Karpas-422 (cell line): ENCODE measurements around the gene RPL38. TPM values are rescaled to one million over a fixed set of nuclear protein-coding genes. Genes with fewer than 3 reads are reported as not detected.

Experiments used
- DNase-seq: peaks from one replicate; pipeline ENCODE4 v3.0.0-alpha.2; 2015
- H2AFZ ChIP-seq: fragments of 200-600 bp; sonication (generic); 2 replicates; pipeline ENCODE4 v1.6.1; 2014; ENCODE audit warnings: antibody characterized with exemption, low read length, mixed read lengths
- H3K27ac ChIP-seq: fragments of 200-600 bp; sonication (generic); 2 replicates; pipeline ENCODE4 v1.5.1; 2014; ENCODE audit warnings: mild to moderate bottlenecking, low read length, moderate library complexity
- H3K27me3 ChIP-seq: fragments of 200-600 bp; sonication (generic); 2 replicates; pipeline ENCODE4 v1.6.1; 2014; ENCODE audit warnings: low read length, mixed read lengths
- H3K36me3 ChIP-seq: fragments of 200-600 bp; sonication (generic); 2 replicates; pipeline ENCODE4 v1.6.1; 2014; ENCODE audit warnings: low read length, mixed read lengths; ENCODE audit not compliant: insufficient read depth
- H3K4me1 ChIP-seq: fragments of 200-600 bp; sonication (generic); 2 replicates; pipeline ENCODE4 v1.6.1; 2014; ENCODE audit warnings: mild to moderate bottlenecking, low read length, mixed read lengths
- H3K4me2 ChIP-seq: fragments of 200-600 bp; sonication (generic); 2 replicates; pipeline ENCODE4 v1.6.1; 2014; ENCODE audit warnings: low read length, low read depth, mild to moderate bottlenecking; ENCODE audit not compliant: poor library complexity, severe bottlenecking
- H3K4me3 ChIP-seq: fragments of 200-600 bp; sonication (generic); 2 replicates; pipeline ENCODE4 v1.5.1; 2014; ENCODE audit warnings: mild to moderate bottlenecking, antibody characterized with exemption, low read length, mixed read lengths
- H3K79me2 ChIP-seq: fragments of 200-600 bp; sonication (generic); 2 replicates; pipeline ENCODE4 v1.6.1; 2014; ENCODE audit warnings: mild to moderate bottlenecking, low read length, mixed read lengths
- H3K9ac ChIP-seq: fragments of 200-600 bp; sonication (generic); 2 replicates; pipeline ENCODE4 v1.6.0; 2014; ENCODE audit warnings: low read length
- H3K9me2 ChIP-seq: fragments of 200-600 bp; sonication (generic), shearing (Covaris generic); replicated peaks from 2 replicates; pipeline ENCODE4 v1.6.0; 2014; ENCODE audit warnings: mild to moderate bottlenecking, low read length, moderate library complexity; ENCODE audit not compliant: insufficient read depth
- H3K9me3 ChIP-seq: fragments of 300-700, 200-600 bp; sonication (generic); 2 replicates; pipeline ENCODE4 v1.6.1; 2014; ENCODE audit warnings: low read length, mixed read lengths
- H4K20me1 ChIP-seq: fragments of 200-600 bp; sonication (generic); 2 replicates; pipeline ENCODE4 v1.6.1; 2014; ENCODE audit warnings: mild to moderate bottlenecking, antibody characterized with exemption, low read length, low read depth; ENCODE audit not compliant: insufficient read depth
- total RNA-seq: library from RNA; depleted of rRNA; stranded (reverse); fragments of >200 nt; shearing (Covaris generic); gene quantifications from 2 replicates; pipeline ENCODE4 v1.2.3, GENCODE V29; 2014; ENCODE audit warnings: low replicate concordance

RPL38 gene
- total RNA-seq, 1 experiment from 2014 or later = 3,682 TPM

DNA sequence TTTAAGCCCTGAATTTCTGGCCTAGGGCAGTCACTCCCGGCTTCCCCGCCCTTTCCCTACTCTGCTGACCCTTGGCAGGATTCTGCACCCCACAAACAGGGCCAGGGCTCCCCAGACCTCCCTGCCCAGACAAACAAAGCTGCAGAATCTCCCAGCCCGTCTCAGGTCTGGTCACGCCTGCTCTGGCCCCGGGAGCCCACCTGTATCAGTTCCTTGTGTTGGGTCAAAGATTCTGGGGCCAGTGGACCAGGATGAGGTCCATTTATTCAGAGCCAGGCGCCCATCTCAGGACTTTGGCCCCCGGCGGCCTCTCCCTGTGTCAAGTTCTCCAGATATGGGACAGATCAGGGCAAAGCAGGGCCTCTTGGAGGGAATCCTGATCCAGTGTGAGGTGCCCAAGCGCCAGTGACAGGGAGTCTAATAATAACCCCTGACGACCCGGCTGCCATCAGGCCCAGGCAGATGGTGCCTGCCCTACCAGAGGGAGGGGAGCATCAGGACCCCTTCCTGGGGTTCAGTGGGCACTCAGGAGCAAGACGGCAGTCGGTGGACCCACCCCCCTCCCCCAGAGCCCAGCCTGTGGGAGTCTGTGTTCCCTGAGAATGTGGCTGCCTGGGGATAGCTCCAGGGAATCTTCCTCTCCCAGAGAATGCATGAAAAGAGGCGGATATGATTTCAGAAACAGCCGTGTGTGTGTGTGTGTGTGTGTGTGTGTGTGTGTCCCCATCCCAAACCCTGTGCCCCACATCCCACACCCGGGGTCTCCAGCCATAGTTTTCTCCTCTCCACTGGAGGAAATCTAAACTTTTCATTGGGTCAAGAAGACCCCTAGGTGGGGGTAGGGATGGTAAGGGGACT is 11.2 kb downstream of the RPL38 start:
- H3K4me1 ChIP-seq = peaks cover 21% of the 10 kb centered on the region
- no peaks in the 10 kb centered on the region for H3K79me2 ChIP-seq
- no peak overlapping the region for H3K4me3 ChIP-seq
- no peak overlapping the region for H3K9ac ChIP-seq
- peaks cover 16% of the 10 kb centered on the region; the same call in 1 of the 2 replicates for H4K20me1 ChIP-seq
- no peak overlapping the region for H2AFZ ChIP-seq
- no peak for DNase-seq
- H3K9me2 ChIP-seq = no peaks in the 10 kb centered on the region
- H3K27me3 ChIP-seq = no peaks in the 10 kb centered on the region
- H3K9me3 ChIP-seq = no peaks in the 10 kb centered on the region
- no peak overlapping the region for H3K27ac ChIP-seq
- peaks cover 4% of the 10 kb centered on the region; the same call in 1 of the 2 replicates for H3K36me3 ChIP-seq
- H3K4me2 ChIP-seq = no peak overlapping the region

DNA sequence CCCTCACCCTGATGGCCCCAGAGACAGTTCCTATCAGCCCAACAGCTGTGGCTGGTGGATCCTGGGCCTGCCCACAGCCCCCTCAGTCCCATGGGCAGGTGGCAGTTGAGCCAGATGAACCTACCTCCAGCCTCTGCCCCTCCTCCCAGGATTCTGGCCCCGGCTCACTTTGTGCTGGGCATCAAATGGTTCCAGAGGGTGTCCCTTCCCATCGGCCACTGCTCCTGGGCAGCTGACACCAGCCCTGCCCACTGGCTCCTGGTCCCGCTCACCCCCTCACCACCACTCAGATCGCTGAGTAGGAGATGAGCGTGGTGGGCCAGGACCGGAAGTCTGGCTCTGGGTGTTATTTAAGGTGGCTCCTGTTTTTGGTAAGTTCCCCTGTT is 11.9 kb downstream of the RPL38 start:
- no peaks in the 10 kb centered on the region for H3K36me3 ChIP-seq

DNA sequence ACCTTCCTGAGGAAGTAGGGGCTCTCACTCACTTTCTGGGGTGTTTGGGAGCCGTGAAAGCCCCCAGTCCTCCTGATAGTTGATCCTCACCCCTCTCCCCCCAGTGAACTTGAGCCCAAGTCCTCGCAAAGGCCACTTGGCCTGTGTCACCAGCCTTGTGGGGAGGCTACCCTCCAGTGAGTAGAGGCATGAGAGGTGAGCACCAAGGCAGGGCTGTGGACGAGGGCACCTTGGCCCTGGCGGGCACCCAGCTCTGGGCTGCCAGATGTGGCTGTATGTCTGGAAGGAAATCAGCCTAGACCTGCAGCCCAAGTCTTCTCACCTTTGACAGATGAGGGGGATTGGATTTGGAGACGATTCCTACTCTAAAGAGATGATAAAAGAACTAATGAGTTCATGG is 13.0 kb downstream of the RPL38 start:
- DNase-seq = no peak
- H3K36me3 ChIP-seq = no peaks in the 10 kb centered on the region
- H3K4me2 ChIP-seq = no peak overlapping the region
- H3K9me3 ChIP-seq = no peaks in the 10 kb centered on the region
- H3K4me3 ChIP-seq = no peak overlapping the region
- H3K27ac ChIP-seq = no peak overlapping the region
- peaks cover 10% of the 10 kb centered on the region; the same call in 1 of the 2 replicates for H4K20me1 ChIP-seq
- H2AFZ ChIP-seq = no peak overlapping the region
- H3K9me2 ChIP-seq = no peaks in the 10 kb centered on the region
- no peaks in the 10 kb centered on the region for H3K27me3 ChIP-seq
- peaks cover 21% of the 10 kb centered on the region for H3K4me1 ChIP-seq
- no peak overlapping the region for H3K9ac ChIP-seq
- H3K79me2 ChIP-seq = no peaks in the 10 kb centered on the region

More for the DNA sequence above, 11.9 kb downstream of the RPL38 start:
- Histone ChIP-seq H3K27me3 (no peaks in the 10 kb centered on the region), H3K9me3 (no peaks in the 10 kb centered on the region), H3K9me2 (no peaks in the 10 kb centered on the region), H3K9ac (no peak overlapping the region), H3K27ac (no peak overlapping the region), H4K20me1 (peaks cover 16% of the 10 kb centered on the region; the same call in 1 of the 2 replicates), H3K4me1 (peaks cover 21% of the 10 kb centered on the region), H3K4me3 (no peak overlapping the region), H2AFZ (no peak overlapping the region), H3K4me2 (no peak overlapping the region), H3K79me2 (no peaks in the 10 kb centered on the region)
- no peak for DNase-seq

DNA sequence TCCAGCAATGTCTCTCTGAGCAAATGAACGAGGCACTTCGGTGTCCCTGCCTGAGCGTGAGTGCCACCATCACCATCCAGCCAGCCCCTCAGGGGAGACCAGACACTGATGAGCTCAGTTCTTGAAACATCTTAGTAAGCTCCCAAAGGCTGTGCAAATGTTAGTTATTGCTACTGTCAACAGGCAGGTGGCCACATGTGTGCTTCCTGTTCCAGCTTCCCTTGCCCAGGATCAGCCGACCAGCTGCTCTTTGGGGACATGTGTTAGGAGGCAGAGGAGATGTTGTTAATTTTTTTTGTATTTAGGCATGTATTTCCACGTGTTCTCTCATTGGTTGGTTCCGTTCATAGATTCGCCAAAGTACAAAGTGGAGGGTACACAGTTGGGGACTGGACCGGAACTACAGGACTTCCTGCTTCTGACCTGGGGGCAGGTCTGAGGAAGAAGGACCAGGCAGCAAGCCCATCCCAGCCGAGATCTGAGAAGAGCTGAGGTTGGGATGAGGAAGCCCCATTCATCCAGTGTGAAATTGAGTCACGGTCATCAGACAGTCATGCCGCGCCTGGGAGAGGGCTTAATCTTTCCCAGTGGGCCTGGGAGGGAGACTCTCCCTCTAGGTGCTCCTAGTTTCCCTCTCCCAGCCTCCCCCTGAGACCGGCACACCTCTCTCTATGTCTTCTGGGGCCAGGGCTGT is 13.7 kb downstream of the RPL38 start:
- Histone ChIP-seq H3K79me2 (no peaks in the 10 kb centered on the region), H2AFZ (no peak overlapping the region), H3K4me1 (peaks cover 21% of the 10 kb centered on the region), H3K27ac (no peak overlapping the region), H3K9me2 (no peaks in the 10 kb centered on the region), H3K4me2 (no peak overlapping the region), H3K9ac (no peak overlapping the region), H4K20me1 (peaks cover 10% of the 10 kb centered on the region; the same call in 1 of the 2 replicates), H3K27me3 (no peaks in the 10 kb centered on the region), H3K36me3 (no peaks in the 10 kb centered on the region), H3K4me3 (no peak overlapping the region), H3K9me3 (no peaks in the 10 kb centered on the region)
- DNase-seq = no peak

DNA sequence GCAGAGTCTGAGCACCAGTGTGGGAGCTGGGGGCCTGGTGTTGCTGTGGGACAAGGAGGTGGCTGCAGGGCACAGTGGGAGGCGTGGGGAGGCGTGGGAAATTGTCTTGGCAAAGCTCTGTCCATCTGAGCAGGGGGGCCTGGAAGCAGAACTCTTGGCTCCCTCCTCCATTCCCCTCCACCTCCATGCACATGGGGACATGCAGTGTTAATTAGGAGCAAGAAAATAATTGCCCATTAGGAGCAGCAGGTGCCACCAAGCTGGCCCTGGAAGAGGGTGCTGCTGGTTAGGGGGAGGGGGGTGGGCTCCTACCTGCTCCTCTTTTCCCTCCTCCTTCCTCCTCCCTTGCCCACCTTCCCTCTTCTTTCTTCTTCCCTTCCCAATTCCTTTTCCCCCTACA is 14.4 kb downstream of the RPL38 start:
- Histone ChIP-seq H3K4me3 (no peak overlapping the region), H3K79me2 (no peaks in the 10 kb centered on the region)
- DNase-seq = no peak

DNA sequence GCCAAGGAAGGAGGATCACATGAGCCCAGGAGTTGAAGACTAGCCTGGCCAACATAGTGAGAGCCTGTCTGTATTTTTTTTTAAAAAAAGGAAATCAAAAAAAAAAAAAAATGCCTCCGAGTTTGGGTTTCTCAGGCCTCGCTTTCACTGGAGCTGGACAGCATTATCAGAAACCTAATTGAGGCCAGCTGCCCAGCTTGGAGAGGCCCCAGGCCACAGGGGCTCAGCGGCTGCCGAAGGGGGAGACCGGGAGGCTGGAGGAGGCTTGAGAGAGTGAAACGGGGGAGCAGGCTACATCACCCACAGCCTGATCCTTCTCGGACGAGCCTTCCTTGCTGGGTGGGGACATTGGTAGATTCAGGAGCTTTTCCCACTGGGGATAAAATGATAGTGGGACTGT is 15.0 kb downstream of the RPL38 start:
- H3K27me3 ChIP-seq = no peaks in the 10 kb centered on the region
- H4K20me1 ChIP-seq = peaks cover 10% of the 10 kb centered on the region; the same call in 1 of the 2 replicates
- no peak for DNase-seq
- no peak overlapping the region for H3K27ac ChIP-seq
- no peak overlapping the region for H3K9ac ChIP-seq
- no peaks in the 10 kb centered on the region for H3K36me3 ChIP-seq
- no peaks in the 10 kb centered on the region for H3K9me2 ChIP-seq
- H3K4me3 ChIP-seq = no peak overlapping the region
- no peak overlapping the region for H2AFZ ChIP-seq
- peaks cover 16% of the 10 kb centered on the region for H3K4me1 ChIP-seq
- H3K9me3 ChIP-seq = no peaks in the 10 kb centered on the region
- no peaks in the 10 kb centered on the region for H3K79me2 ChIP-seq
- no peak overlapping the region for H3K4me2 ChIP-seq

More for the DNA sequence above, 14.4 kb downstream of the RPL38 start:
- H3K4me2 ChIP-seq = no peak overlapping the region
- no peak overlapping the region for H3K9ac ChIP-seq
- H3K36me3 ChIP-seq = no peaks in the 10 kb centered on the region
- H3K9me3 ChIP-seq = no peaks in the 10 kb centered on the region
- no peak overlapping the region for H3K27ac ChIP-seq
- no peak overlapping the region for H2AFZ ChIP-seq
- peaks cover 10% of the 10 kb centered on the region; the same call in 1 of the 2 replicates for H4K20me1 ChIP-seq
- no peaks in the 10 kb centered on the region for H3K27me3 ChIP-seq
- H3K4me1 ChIP-seq = peaks cover 21% of the 10 kb centered on the region
- H3K9me2 ChIP-seq = no peaks in the 10 kb centered on the region

DNA sequence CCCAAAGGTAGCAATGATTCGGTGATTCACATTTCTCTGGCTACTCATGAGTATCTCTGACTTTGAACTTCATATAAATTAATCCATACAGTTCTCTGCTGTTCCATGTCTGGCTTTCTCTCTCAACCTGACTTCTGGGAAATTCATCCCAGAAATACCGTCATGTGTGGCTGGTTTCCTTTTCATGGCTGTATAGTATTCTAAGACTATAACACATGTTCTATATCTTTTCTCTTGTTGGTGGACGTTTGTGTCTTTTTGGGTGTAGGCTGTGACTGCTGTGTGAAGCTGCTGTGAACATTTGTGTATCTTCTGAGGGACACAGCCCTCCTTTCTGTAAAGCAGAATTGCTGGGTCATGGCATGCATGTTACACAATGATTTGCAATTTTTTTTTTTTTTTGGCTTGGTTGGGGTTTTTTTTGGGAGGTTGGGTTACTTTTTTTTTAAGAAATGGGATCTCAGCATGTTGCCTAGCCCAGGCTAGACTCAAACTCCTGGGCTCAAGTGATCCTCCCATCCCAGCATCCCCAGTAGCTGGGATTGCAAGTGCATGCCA is 16.2 kb downstream of the RPL38 start:
- no peak overlapping the region for H3K4me2 ChIP-seq
- H2AFZ ChIP-seq = no peak overlapping the region
- peaks cover 4% of the 10 kb centered on the region; the same call in 1 of the 2 replicates for H4K20me1 ChIP-seq
- H3K27ac ChIP-seq = no peak overlapping the region
- no peaks in the 10 kb centered on the region for H3K79me2 ChIP-seq
- 0 out of 2 replicates have a peak, but pooled peaks cover 5% of the 10 kb centered on the region for H3K4me1 ChIP-seq
- H3K27me3 ChIP-seq = no peaks in the 10 kb centered on the region
- H3K9me2 ChIP-seq = no peaks in the 10 kb centered on the region
- no peak overlapping the region for H3K4me3 ChIP-seq
- H3K9me3 ChIP-seq = no peaks in the 10 kb centered on the region
- no peak for DNase-seq
- H3K9ac ChIP-seq = no peak overlapping the region
- H3K36me3 ChIP-seq = no peaks in the 10 kb centered on the region

DNA sequence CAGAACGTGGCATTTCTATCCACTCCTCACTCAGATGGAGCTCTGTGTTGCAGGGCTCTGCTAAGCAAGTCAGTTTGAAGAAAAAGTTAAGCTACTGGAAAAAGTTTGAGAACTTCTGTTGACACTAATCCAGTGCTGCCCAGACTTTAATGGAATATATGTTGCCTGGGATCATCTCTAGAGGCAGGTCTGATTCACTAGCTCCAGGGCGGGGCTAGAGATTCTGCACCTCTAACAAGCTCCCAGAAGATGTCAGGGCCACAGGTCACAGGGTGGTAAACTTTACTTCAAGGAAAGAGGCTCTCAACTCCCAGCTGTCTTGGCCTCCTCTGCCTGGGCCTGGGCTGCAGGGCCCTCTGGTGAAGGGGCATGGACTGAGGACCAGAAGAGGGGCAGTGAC is 16.7 kb downstream of the RPL38 start:
- Histone ChIP-seq H3K79me2 (no peaks in the 10 kb centered on the region), H3K27me3 (no peaks in the 10 kb centered on the region), H3K4me3 (no peak overlapping the region), H3K4me2 (no peak overlapping the region), H3K9me3 (no peaks in the 10 kb centered on the region), H3K27ac (no peak overlapping the region), H3K9me2 (no peaks in the 10 kb centered on the region), H3K4me1 (0 out of 2 replicates have a peak, but pooled peaks cover 5% of the 10 kb centered on the region), H2AFZ (no peak overlapping the region), H3K36me3 (no peaks in the 10 kb centered on the region), H4K20me1 (no peaks in the 10 kb centered on the region), H3K9ac (no peak overlapping the region)
- no peak for DNase-seq
